H1 (cell line): ENCODE results near the gene H2AZ1. TPM values are rescaled to one million over a fixed set of nuclear protein-coding genes. Genes with fewer than 3 reads are reported as not detected.
A peak's percentile ranks its signal among the peaks of the same experiment; 100 is the strongest.

Source experiments
- ATF2 ChIP-seq: IDR thresholded peaks from 2 replicates; pipeline ENCODE4 v1.6.1; 2012; ENCODE audit warnings: low read length, inconsistent platforms
- CHD7 ChIP-seq: fragments of 300-600 bp; sonication (generic); IDR thresholded peaks from 2 replicates; pipeline ENCODE4 v1.7.1; 2012; ENCODE audit warnings: low read length, moderate library complexity, mild to moderate bottlenecking, inconsistent platforms; ENCODE audit not compliant: insufficient replicate concordance
- EGR1 ChIP-seq: IDR thresholded peaks from 2 replicates; pipeline ENCODE4 v1.6.1; 2011; ENCODE audit warnings: low read depth, low read length, borderline replicate concordance
- KDM4A ChIP-seq: IDR thresholded peaks from one replicate; pipeline ENCODE4 v1.7.1; 2012; ENCODE audit warnings: low read depth, mild to moderate bottlenecking, moderate library complexity, low read length, inconsistent platforms; ENCODE audit not compliant: severe bottlenecking
- POLR2A ChIP-seq, 2 experiments: IDR thresholded peaks; 1 replicate in 1 of 2; 2 replicates in 1 of 2; pipeline ENCODE4 v1.6.1; 2011; ENCODE audit warnings: low read depth in 2 of 2, low read length in 2 of 2, mild to moderate bottlenecking in 2 of 2; ENCODE audit errors: control extremely low read depth in 1 of 2
- SIN3A ChIP-seq, 2 experiments: IDR thresholded peaks in 1 of 2; conservative IDR thresholded peaks in 1 of 2; 2 replicates each; pipeline ENCODE4 v1.6.1; 2011 to 2012; ENCODE audit warnings: low read length in 2 of 2, improper control_type of control experiment in 1 of 2, low read depth in 1 of 2, mild to moderate bottlenecking in 1 of 2
- SRF ChIP-seq: IDR thresholded peaks from 2 replicates; pipeline ENCODE4 v1.6.1; 2011; ENCODE audit warnings: mild to moderate bottlenecking, low read depth, low read length, moderate library complexity
- polyA plus RNA-seq, 7 experiments: library from polyadenylated mRNA; depleted of rRNA in 3 of 7; stranded (reverse) in 5 of 7; unstranded in 2 of 7; fragments of >200 nt in 5 of 7; fragments of 200-250 nt in 2 of 7; gene quantifications; 1 replicate in 5 of 7; 2 replicates in 1 of 7; 4 replicates in 1 of 7; pipeline versions ENCODE4 v1.2.1 to v1.2.3, GENCODE V29; 2011 to 2013; ENCODE audit warnings: missing spikeins in 2 of 7, mixed read lengths in 2 of 7
- total RNA-seq: library from RNA; stranded (reverse); fragmentation: NEBNext Ultra II Directional; extraction: Animal tissue kit (Norgen Biotek cat#: 25700); gene quantifications from 2 replicates; pipeline ENCODE4 v1.2.1, GENCODE V29; 2021

The H2AZ1 gene
- total and polyA plus RNA-seq, 2 of the 8 experiments (the other 6 are each of a cell fraction or from before 2014, with no cell fraction given), result 831 to 898 TPM

GRCh38 chr4:99946356-99947189 is 3.5 kb downstream of the H2AZ1 start, which contains the start of gene DNAJB14 (continued):
- TF ChIP-seq CHD7 (peak; percentile 14), KDM4A (peak; percentile 42), SRF (no peak), POLR2A (IDR thresholded peaks at IDR 0.05; ENCODE audit: control extremely low read depth in 1 of 2, low read depth in 2 of 2, low read length in 2 of 2) (peak in 1 of 2 experiments; percentile 96), EGR1 (no peak; the same call in 1 of the 2 replicates), ATF2 (peak; percentile 60; the same call in 1 of the 2 replicates), SIN3A (conservative IDR thresholded peaks at IDR 0.05 in 1 of 2, IDR thresholded peaks at IDR 0.05 in 1 of 2; ENCODE audit: low read depth in 1 of 2, low read length in 2 of 2) (peak; percentile 21 to 34; a peak in 1 of 4 replicates)
